Suppressor macrophage treated with lipopolysaccharide for 4 hours (primary cell): ENCODE data around the gene PTGER2.
A peak's percentile ranks its signal among the peaks of the same experiment; 100 is the strongest.

Source experiments
- DNase-seq: peaks from one replicate; pipeline ENCODE4 v3.0.0-alpha.2; 2020

PTGER2 gene

DNA sequence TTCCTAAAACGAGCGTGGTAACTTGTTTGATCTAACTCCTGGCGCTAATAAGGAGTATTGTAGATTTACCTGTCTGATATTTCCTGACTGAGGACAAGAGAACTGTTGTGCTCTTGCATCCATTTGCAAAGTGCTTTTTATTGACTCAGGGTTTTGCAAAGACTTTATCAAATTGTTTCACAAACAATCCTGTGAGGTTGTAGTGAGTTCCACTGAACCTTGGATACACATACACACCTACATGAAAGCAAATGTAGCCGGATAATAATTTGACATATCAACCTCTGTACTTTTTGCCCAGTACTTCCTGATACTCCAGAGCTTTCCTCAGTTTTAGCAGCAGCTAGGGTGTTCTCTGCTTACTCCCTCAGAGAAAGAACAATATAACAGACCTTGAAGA is 6.7 kb upstream of the PTGER2 start:
- no peak for DNase-seq

- peak; percentile 74 for DNase-seq
Measured at GRCh38 chr14:52307905-52308304, 6.2 kb upstream of the PTGER2 start.

- no peak for DNase-seq
Measured at GRCh38 chr14:52310541-52310940, 3.6 kb upstream of the PTGER2 start.

DNA sequence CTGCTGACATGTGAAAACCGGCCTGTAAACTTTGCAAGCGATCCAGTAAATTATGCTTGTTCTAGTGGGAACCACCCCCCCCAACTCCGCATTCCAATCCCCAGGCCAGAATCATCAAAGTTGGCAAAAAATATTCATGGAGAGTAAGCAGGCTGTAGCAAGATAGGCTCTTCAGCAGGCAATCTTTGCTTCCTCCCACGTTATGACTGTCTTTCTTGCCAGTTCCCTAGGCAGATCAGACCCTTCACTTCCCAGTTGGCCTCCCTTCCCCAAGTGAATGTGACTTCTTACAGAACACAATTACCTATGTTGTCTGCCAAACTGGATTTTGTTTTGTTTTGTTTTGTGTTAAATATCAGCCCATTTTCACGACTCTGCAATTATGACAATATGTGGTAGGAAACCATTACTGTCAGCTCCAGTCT is 1.2 kb upstream of the PTGER2 start:
- DNase-seq = peak; percentile 79

GRCh38 chr14:52313462-52313861 is 650 bp upstream of the PTGER2 start:
- no peak for DNase-seq

- DNase-seq = peak; percentile 34
Measured at GRCh38 chr14:52314595-52315354, 663 bp downstream of the PTGER2 start.

GRCh38 chr14:52315355-52315718 is 1.2 kb downstream of the PTGER2 start:
- peak; percentile 74 for DNase-seq

DNA sequence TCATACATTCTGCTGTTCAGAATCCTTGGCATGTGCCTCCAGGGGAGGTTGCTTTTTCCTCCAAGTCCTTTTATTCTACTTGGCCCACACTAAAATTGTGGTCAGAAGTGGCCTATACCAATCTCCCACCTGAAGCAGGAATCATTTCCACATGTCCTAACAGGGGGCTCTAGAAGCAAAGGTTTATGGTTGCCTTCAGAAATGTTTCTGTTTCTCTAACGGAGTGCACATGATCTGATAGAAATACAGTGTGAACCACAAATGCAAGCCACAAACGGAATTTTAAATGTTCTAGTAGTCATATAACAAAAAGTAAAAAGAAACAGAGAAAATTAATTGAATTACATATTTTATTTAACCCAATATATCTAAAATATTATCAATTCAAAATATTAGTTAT is 4.0 kb downstream of the PTGER2 start:
- DNase-seq = no peak

- no peak for DNase-seq
Measured at GRCh38 chr14:52318826-52319645, 4.9 kb downstream of the PTGER2 start.

DNA sequence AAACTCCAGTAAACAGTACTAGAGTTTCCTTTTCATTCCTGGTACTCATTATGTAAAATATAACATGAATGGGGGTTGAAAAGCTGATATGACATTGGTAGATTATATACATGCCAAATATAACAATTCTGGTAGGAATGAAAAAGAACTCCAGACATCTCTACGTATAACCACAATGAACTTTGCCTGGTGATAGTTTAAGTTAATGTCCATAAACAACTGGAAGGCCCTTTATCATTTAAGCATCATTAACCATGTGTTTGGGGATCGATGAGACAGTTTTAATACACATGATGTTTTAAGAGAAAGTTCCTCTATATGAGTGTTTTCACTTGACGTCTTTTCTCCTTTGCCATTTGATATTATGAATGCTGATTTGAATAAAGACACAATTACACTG is 5.8 kb downstream of the PTGER2 start:
- no peak for DNase-seq

- DNase-seq = peak; percentile 93
Measured at GRCh38 chr14:52325126-52325525, 11.0 kb downstream of the PTGER2 start.

DNA sequence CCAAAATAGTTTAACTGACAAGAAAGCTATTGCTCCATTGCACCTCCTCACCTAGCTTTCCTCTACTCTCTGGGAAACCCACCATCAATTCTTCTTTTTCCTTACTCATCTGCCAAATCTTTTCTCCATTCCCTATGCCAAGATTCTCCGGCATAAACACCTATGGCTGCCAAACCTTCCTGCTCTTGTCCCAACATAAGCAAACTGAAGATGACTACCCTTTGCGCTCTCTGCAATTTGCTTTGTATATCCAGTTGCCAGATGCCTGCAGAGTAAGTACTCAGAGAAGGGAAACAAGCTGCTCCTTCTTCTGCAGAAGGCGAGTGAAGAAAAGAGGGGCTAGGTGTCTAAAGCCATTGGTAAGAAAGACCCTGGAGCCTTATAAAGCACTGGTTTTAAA is 11.5 kb downstream of the PTGER2 start:
- no peak for DNase-seq

DNA sequence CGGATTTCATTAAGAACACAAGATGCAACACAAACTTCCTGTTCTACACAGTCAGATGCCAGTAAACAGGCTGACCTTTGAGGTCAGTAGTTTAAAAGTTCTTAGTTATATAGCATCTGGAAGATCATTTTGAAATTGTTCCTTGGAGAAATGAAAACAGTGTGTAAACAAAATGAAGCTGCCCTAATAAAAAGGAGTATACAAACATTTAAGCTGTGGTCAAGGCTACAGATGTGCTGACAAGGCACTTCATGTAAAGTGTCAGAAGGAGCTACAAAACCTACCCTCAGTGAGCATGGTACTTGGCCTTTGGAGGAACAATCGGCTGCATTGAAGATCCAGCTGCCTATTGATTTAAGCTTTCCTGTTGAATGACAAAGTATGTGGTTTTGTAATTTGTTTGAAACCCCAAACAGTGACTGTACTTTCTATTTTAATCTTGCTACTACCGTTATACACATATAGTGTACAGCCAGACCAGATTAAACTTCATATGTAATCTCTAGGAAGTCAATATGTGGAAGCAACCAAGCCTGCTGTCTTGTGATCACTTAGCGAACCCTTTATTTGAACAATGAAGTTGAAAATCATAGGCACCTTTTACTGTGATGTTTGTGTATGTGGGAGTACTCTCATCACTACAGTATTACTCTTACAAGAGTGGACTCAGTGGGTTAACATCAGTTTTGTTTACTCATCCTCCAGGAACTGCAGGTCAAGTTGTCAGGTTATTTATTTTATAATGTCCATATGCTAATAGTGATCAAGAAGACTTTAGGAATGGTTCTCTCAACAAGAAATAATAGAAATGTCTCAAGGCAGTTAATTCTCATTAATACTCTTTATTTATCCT is 13.5 kb downstream of the PTGER2 start:
- DNase-seq = peak; percentile 78

DNA sequence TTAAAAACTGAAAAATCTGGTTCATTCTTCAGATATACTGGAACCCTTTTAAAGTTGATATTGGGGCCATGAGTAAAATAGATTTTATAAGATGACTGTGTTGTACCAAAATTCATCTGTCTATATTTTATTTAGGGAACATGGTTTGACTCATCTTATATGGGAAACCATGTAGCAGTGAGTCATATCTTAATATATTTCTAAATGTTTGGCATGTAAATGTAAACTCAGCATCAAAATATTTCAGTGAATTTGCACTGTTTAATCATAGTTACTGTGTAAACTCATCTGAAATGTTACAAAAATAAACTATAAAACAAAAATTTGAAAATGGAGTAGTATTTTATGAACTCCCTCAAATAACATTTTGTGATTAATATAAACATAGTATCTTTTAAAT is 14.2 kb downstream of the PTGER2 start:
- DNase-seq = peak; percentile 66

- DNase-seq = no peak
Measured at GRCh38 chr14:52329678-52330369, 15.7 kb downstream of the PTGER2 start.

GRCh38 chr14:52332269-52332668 is 18.2 kb downstream of the PTGER2 start:
- DNase-seq = no peak

GRCh38 chr14:52333108-52333507 is 19.0 kb downstream of the PTGER2 start:
- DNase-seq = no peak

GRCh38 chr14:52333823-52334657 is 19.9 kb downstream of the PTGER2 start:
- no peak for DNase-seq

GRCh38 chr14:52336241-52336640 is 22.1 kb downstream of the PTGER2 start:
- DNase-seq = no peak

- DNase-seq = no peak
Measured at GRCh38 chr14:52338051-52338681, 24.1 kb downstream of the PTGER2 start.

DNA sequence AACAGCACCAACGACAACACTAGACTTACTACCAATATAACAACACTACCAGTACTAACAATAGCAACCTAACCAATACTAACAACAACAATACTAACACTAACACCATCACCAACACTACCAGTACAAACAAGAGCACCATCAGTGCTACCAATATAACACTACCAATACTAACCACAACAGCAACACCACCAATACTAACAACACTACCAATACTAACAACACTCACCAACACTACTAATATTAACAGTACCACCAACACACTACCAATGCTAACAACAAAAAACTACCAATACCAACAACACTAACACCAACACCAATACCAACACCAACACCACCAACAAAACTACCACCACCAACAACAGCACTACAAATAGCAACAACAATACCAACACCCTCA is 25.1 kb downstream of the PTGER2 start:
- DNase-seq = no peak
